Suprapubic skin (tissue), 4 donors: ENCODE data around the gene KRT81. TPM values are rescaled to one million over a fixed set of nuclear protein-coding genes. Genes with fewer than 3 reads are reported as not detected.

Experiments
- DNase-seq, 2 donors: peaks; one replicate each; pipeline ENCODE4 v3.0.0-alpha.2; 2019; ENCODE audit warnings: low spot score in 2 of 2
- H3K27ac ChIP-seq: fragments of 200-600 bp; sonication (generic); one replicate; pipeline ENCODE4 v1.5.1; 2019
- H3K27me3 ChIP-seq: fragments of 200-600 bp; sonication (generic); one replicate; pipeline ENCODE4 v1.5.1; 2019
- H3K36me3 ChIP-seq: fragments of 200-600 bp; sonication (generic); one replicate; pipeline ENCODE4 v1.5.1; 2019
- H3K4me1 ChIP-seq: fragments of 200-600 bp; sonication (generic); one replicate; pipeline ENCODE4 v1.5.1; 2019
- H3K4me3 ChIP-seq: fragments of 200-600 bp; sonication (generic); one replicate; pipeline ENCODE4 v1.5.1; 2019; ENCODE audit warnings: mild to moderate bottlenecking
- H3K9me3 ChIP-seq: fragments of 200-600 bp; sonication (generic); one replicate; pipeline ENCODE4 v1.5.1; 2019
- CTCF ChIP-seq, 2 donors: fragments of 200-600 bp in 1 of 2; fragments of 450-650 bp in 1 of 2; sonication (generic) in 1 of 2; IDR thresholded peaks; one replicate each; pipeline ENCODE4 v1.5.1; 2016 to 2019; ENCODE audit warnings: antibody characterized with exemption in 2 of 2, mild to moderate bottlenecking in 1 of 2, moderate library complexity in 1 of 2
- EP300 ChIP-seq: sonication (generic); formaldehyde crosslinking; IDR thresholded peaks from one replicate; pipeline ENCODE4 v1.6.1; 2017; ENCODE audit warnings: antibody characterized with exemption
- POLR2A ChIP-seq, 2 donors: fragments of 450-650 bp; IDR thresholded peaks; one replicate each; pipeline ENCODE4 v1.6.1; 2017; ENCODE audit warnings: antibody characterized with exemption in 2 of 2, mild to moderate bottlenecking in 2 of 2, moderate library complexity in 2 of 2
- POLR2AphosphoS5 ChIP-seq, 3 donors: sonication (generic); formaldehyde crosslinking; IDR thresholded peaks; one replicate each; pipeline ENCODE4 v1.6.1; 2017; ENCODE audit warnings: antibody characterized with exemption in 3 of 3
- WGBS: methylation state at CpG from one replicate; pipeline ENCODE4 v1.1.5; 2018; 5-methylcytosine and 5-hydroxymethylcytosine counted together
- total RNA-seq, 4 donors: library from RNA; depleted of rRNA; stranded (reverse); fragments of >200 nt; gene quantifications; one replicate each; pipeline ENCODE4 v1.1.0, GENCODE V29; 2016

Gene KRT81
- total RNA-seq, 4 donors from 2014 or later, result 0.72 to 346 (median 21.0) TPM

- no peak overlapping the region for H3K4me3 ChIP-seq
- TF ChIP-seq CTCF (IDR thresholded peaks at IDR 0.05) (no peak), POLR2AphosphoS5 (IDR thresholded peaks at IDR 0.05) (no peak), EP300 (no peak), POLR2A (IDR thresholded peaks at IDR 0.05) (no peak)
- H3K27me3 ChIP-seq, result peaks cover 17% of the 10 kb centered on the region
- peaks cover 32% of the 10 kb centered on the region for H3K4me1 ChIP-seq
- DNase-seq, result peak in 1 of 2 donors; percentile 67
- 82% methylated on average over 14 of the region's 20 CpGs for WGBS
- no peaks in the 10 kb centered on the region for H3K36me3 ChIP-seq
- H3K27ac ChIP-seq, result no peak overlapping the region
- no peaks in the 10 kb centered on the region for H3K9me3 ChIP-seq
Measured at GRCh38 chr12:52245259-52245961, 45.9 kb downstream of the KRT81 start.

- Histone ChIP-seq H3K4me1 (peaks cover 32% of the 10 kb centered on the region), H3K27ac (peak overlapping the region; percentile 56), H3K9me3 (no peaks in the 10 kb centered on the region), H3K36me3 (no peaks in the 10 kb centered on the region), H3K27me3 (peaks cover 9% of the 10 kb centered on the region), H3K4me3 (no peak overlapping the region)
- 86% methylated on average over 3 of the region's 3 CpGs for WGBS
- no peak for TF ChIP-seq POLR2AphosphoS5 (IDR thresholded peaks at IDR 0.05)
- TF ChIP-seq POLR2A (IDR thresholded peaks at IDR 0.05), result no peak
- TF ChIP-seq EP300, result no peak
- no peak for TF ChIP-seq CTCF (IDR thresholded peaks at IDR 0.05)
- DNase-seq, result peak in 1 of 2 donors; percentile 56
Measured at GRCh38 chr12:52244615-52244994, 46.7 kb downstream of the KRT81 start.

- H3K27me3 ChIP-seq, result peaks cover 3% of the 10 kb centered on the region
- peak overlapping the region; percentile 56 for H3K27ac ChIP-seq
- 21% methylated on average over 9 of the region's 12 CpGs for WGBS
- H3K4me3 ChIP-seq, result no peak overlapping the region
- peak; percentile 91 to 92 for DNase-seq
- H3K9me3 ChIP-seq, result no peaks in the 10 kb centered on the region
- TF ChIP-seq EP300, result no peak
- no peak for TF ChIP-seq CTCF (IDR thresholded peaks at IDR 0.05)
- no peak for TF ChIP-seq POLR2A (IDR thresholded peaks at IDR 0.05)
- no peak for TF ChIP-seq POLR2AphosphoS5 (IDR thresholded peaks at IDR 0.05)
- no peaks in the 10 kb centered on the region for H3K36me3 ChIP-seq
- H3K4me1 ChIP-seq, result peaks cover 32% of the 10 kb centered on the region
Measured at GRCh38 chr12:52243856-52244614, 47.3 kb downstream of the KRT81 start.

- H3K27ac ChIP-seq, result peak overlapping the region; percentile 56
Measured at GRCh38 chr12:52243259-52243855, 48.0 kb downstream of the KRT81 start.

GRCh38 chr12:52242442-52243258 is 48.7 kb downstream of the KRT81 start:
- no peak for TF ChIP-seq CTCF (IDR thresholded peaks at IDR 0.05)
- TF ChIP-seq EP300, result no peak
- TF ChIP-seq POLR2AphosphoS5 (IDR thresholded peaks at IDR 0.05), result no peak
- TF ChIP-seq POLR2A (IDR thresholded peaks at IDR 0.05), result no peak
- Histone ChIP-seq H3K27me3 (no peaks in the 10 kb centered on the region), H3K9me3 (no peaks in the 10 kb centered on the region), H3K4me1 (peaks cover 32% of the 10 kb centered on the region), H3K4me3 (no peak overlapping the region), H3K27ac (no peak overlapping the region), H3K36me3 (no peaks in the 10 kb centered on the region)
- peak in 1 of 2 donors; percentile 55 for DNase-seq
- 97% methylated on average over 7 of the region's 11 CpGs for WGBS

More at GRCh38 chr12:52243259-52243855, 48.0 kb downstream of the KRT81 start:
- TF ChIP-seq POLR2AphosphoS5 (IDR thresholded peaks at IDR 0.05) (no peak), POLR2A (IDR thresholded peaks at IDR 0.05) (no peak)
- Histone ChIP-seq H3K4me3 (no peak overlapping the region), H3K27me3 (no peaks in the 10 kb centered on the region), H3K36me3 (no peaks in the 10 kb centered on the region), H3K9me3 (no peaks in the 10 kb centered on the region), H3K4me1 (peaks cover 32% of the 10 kb centered on the region)
- no peak for DNase-seq
- WGBS, result 50% methylated on average over 5 of the region's 5 CpGs
